Stimulated activated CD4-positive, alpha-beta T cell treated with anti-CD3 and anti-CD28 coated beads, Interleukin-1b, Interleukin-23, amount 100 ng/mL, for 48 hours (primary cell): ENCODE results near the gene IRF5.

Source experiments
- DNase-seq: peaks from one replicate; pipeline ENCODE4 v3.0.0-alpha.2; 2020

Gene IRF5

GRCh38 chr7:128937647-128938543 is at the start of gene IRF5:
IRF5 (plus strand) TSS chr7:128937927; CDS start chr7:128942082, 4,155 bp downstream.
- no peak for DNase-seq

DNA sequence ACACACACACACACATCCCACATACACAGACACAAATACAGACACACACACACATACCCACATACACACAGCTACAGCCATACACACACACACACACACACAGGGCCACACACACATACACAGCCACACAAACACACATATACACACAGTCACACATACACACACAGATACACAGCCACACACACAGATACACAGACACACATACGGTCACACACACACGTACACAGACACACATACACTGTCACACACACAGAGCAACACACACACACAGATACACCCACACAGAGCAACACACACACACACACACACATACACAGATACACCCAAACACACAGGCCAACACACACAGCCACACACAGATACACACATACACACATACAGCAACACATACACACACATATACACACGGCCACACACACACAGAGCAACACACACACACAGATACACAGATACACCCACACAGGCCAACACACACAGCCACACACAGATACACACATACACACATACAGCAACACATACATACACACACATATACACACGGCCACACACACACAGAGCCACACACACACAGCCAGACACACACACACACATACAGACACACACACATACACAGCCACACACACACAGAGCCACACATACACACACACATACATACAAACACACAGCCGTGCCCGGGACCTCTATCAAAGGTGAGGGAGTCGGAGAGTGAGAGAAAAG is 49.5 kb upstream of the IRF5 start:
- no peak for DNase-seq

DNA sequence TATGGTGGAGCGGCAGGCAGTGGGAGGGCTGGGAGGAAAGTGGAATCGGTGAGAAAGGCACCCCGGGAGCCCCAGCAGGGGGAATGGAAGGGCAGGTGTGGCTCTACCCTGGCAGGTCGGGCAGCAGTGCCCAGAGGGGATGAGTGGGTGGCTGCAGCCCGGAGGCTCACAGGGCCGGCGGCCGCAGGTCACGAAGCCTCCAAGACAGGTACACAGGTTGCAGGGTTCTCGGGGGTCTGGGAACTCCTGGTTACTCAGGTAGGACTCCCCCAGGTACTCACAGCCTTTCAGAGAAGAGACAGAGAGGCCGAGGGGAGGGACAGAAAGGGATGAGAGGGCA is 49.0 kb upstream of the IRF5 start:
- no peak for DNase-seq

DNA sequence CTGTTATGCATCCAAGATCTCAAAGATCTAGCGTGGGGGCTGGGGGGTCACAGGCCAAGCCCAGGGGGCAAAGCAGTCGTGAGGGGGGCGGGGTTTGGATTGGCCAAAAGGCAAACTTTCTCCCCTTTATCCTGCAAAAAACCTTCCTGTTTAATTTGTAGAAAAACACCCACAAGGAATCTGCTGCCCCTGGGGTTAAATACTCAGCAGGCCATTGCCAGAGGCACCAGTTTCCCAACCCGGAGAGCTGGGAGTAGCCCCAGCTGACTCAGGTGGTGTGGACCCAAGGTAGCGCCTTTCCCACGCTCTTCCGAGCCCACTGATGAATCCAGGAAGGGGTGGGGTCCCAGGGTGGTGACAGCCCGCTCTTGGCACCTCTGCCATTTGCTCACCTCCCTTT is 48.6 kb upstream of the IRF5 start:
- DNase-seq, result no peak

DNA sequence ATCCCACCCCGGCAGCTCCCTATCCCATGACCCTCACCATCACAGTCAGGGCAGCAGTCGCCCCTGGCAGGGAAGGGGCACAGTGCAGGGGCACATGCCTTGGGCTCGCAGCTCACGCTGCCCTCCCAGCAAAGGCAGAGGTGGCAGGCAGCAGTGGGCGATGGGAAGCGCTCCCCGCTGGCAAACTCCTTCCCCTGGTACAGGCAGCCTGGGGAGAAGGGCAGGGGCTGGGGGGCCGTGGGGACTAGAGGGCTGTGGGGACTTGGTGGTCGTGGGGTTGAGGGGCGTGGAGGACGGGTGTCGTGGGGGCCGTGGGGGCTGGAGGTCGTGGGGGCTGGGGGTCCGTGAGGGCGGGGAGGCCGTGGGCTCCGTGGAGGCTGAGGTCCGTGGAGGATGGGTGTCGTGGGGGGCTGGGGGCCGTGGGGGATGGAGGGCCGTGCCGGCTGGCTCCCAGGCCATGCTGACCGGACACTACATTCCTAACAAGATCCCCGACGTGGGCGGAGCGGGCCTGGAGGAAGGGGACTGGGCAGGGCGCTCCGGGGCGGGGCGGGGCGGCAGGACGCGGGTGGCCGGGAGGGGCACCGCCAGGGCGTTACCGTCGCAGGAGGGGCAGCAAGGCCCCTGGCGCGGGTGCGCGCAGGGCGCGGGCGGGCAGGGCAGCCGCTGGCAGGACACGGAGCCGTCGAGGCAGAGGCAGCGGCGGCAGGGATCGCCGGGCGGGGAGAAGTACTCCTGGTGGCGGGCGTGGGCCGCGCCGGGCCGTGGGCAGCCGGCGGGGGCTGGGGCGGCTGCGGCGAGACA is 47.2 kb upstream of the IRF5 start:
- DNase-seq, result no peak

DNA sequence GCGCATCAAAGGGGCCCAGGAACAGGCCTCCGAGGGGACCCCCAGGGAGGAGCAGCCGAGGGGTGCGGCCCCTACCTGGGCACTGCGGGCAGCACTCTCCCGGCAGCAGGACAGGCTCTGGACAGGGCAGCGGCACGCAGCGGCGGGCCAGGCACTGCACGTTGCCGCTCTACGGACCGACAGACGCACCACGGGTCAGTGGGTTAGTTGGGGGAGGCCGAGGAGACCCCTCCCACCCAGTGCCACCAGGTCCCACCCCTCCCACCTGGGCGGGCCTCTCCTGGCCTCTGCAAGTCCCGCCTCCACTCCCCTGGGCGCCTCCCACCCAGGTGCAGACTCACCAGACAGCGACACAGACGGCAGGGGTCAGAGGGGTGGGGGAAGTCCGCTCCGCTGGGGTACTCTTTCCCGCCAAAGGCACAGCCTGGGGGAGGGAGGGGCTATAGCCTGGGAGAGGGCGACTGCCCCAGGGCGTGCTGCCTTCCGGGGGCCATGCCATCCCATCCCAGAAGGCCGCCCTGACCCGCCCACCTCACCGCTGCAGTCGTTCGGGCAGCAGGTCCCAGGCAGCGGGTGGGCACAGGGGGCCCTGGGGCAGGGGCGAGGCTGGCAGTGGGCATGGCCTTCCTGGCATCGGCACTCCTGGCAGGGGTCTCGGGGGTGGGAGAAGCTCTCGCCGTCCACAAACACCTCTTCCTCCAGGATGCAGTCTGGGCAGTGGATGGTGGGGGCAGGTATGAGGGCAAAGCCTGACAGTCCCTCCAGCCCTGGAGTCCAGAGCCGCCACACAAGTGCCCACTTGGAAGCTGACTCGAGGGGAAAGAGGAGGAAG is 46.4 kb upstream of the IRF5 start:
- no peak for DNase-seq

DNA sequence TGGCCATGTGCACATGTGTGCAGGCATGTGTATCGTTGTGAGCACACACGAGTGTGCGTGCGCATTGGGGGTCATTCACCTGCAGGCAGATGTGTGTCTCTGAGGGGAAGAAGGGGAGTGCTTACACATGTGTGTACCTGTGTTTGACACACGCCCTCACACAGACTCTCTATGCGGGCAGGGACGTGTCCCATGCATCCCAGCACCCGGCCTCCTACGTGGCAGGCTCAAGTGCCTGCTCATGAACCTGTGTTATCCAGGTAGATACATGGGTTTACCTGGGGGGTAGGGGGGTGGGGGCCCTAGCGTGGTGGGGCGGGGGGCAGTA is 45.8 kb upstream of the IRF5 start:
- no peak for DNase-seq

DNA sequence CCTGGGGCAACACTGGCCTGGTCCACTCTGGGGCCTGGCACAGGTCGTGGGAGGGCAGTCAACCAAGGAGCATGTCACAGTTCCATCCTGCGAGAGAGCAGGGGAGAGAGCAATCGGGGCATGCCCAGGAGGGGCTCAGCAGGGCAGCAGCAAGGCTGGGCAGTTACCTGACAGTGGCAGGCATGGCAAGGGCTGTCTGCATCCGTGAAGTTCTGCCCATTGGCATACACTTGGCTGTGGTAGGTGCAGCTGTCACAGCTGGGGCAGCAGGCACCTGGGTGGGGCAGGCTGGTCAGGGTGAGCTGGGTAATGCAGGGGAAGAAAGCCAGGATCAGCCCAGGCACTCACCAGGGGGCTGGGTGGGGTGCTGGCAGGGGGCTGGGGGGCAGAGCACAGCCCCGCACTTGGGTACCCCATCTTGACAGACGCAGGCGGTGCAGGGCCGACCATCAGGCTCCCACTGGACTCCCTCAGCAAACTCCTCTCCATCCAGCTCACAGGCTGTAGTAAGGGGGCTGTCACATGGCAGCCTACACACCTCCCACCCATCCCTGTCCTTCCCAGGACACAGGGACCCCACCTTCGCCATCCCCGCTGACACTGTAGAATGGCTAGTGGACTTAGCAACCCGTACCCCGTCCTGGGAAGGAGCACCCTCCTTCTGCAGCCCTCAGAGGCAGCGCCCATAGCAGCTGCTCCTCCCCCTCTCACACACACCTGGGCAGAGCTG is 45.0 kb upstream of the IRF5 start:
- no peak for DNase-seq

GRCh38 chr7:128893251-128894100 is 44.3 kb upstream of the IRF5 start:
- DNase-seq, result no peak

DNA sequence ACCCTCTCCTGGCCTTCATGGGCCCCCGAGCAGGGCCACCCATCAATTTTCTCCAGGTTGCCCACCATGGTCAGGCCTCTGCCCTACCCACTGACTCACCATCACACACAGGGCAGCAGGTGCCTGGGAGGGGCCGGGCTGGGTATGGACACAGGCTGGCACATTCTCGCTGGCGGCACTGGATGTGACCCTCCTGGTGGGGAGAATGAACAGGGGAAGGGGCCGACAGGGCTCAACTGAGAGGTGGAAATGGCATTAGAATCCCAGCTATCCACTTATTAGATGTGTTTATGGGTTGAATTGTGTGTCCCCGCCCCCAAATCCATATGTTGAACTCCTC is 43.7 kb upstream of the IRF5 start:
- DNase-seq, result no peak

GRCh38 chr7:128895320-128895719 is 42.4 kb upstream of the IRF5 start:
- DNase-seq, result no peak

- no peak for DNase-seq
Observed at GRCh38 chr7:128899392-128899791, 38.3 kb upstream of the IRF5 start.

GRCh38 chr7:128900237-128900636 is 37.5 kb upstream of the IRF5 start:
- DNase-seq, result no peak

- DNase-seq, result no peak
Observed at GRCh38 chr7:128902761-128903585, 34.8 kb upstream of the IRF5 start.

DNA sequence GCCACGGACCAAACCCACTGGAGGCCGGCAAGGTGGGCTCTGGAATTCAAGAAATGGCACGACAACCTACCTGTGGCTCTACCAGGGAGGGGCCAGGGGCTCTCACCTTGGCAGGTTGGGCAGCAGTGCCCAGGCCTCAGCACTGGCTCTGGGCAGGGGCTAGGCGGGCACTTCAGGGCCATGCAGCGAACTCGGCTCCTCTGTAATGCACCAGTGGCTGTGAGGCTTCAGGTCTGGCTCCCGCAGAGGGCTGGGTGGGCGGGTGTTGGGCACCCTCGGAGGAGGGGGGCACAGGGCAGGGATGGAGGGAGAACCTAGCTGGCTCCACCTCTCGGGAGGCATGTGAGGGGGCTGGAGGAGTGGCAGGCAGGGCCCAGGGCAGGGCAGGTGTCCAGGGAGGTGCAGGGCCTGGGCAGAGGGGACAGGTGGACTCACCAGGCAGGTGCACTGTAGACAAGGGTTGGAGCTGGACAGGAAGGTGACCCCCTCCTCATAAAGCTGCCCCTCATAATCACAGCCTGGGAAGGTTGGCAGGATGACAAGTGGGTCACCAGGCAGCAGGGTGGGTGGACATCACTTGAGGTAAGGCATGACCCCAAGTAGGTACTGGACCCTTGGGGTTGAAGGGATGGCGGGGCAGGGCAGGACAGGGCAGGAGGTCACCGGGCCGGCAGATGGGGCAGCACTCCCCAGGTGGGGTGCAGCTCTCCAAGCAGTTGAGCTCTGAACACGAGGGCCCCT is 33.9 kb upstream of the IRF5 start:
- DNase-seq, result no peak

DNA sequence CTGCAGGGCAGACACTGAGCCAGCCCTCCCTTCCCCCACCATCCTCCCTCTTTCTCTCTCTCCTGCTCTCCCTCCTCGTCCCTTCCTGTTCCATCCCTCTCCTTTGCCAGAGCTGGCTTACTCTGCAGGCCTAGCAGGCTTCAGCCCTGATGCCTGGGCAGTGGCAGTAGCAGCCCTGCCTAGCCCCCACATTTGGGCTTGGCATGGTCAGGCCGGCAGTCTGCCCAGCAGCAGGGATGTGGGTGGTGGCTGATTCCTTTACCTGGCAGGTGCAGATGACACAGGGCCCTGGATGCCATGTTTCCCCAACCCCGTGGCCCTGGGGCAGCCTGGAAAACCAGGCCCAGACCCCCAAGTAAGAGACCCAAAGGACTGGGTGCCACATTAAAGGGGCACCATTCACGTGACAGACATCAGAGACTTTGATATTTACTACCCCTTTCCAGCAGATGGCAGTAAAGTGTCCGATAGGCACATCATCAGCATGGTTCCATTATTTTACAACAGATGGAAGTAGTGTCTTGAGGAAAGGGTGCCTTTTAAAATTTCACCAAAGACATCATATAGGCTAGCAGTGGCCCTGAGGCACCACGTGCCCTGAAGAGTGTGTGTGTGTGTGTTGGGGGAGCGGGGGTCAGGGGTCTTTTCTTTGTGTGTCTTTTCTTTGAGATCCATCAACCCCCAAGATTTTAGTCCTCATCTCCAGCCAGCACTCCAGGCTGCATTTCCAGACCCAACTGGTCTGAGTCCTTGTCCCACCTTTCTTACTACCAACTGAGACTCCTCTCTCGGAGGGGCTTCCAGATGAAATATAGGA is 33.1 kb upstream of the IRF5 start:
- DNase-seq, result no peak

GRCh38 chr7:128906001-128906765 is 31.5 kb upstream of the IRF5 start:
- no peak for DNase-seq
